GM18508 (cell line): Measurements from ENCODE around the gene PRKCH.
A peak's percentile ranks its signal among the peaks of the same experiment; 100 is the strongest.

Source experiments
- ATAC-seq: cut with Tn5 transposase; IDR thresholded peaks from one replicate; pipeline ENCODE4 v1.9.1; 2021; ENCODE audit warnings: moderate number of reproducible peaks; ENCODE audit not compliant: insufficient read depth, unreplicated experiment

The PRKCH gene

DNA sequence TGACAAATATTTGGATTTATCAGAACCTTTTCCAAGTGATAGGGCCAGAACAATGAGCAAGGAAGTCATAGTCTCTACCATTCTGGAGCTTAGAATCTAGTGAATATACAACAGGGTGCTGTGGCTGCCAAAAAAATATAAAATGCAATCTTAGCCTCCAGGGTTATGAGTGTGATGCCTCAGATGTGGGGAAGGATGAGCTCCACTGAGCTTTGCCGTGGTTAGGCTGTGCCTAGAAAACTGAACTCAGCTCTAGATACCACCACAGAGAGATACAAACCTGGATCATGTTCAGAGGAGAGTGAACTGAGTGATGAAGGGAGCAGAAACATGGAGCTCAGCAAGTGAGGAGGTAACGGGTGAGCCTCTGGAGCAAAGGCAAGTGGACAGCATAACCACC, 235.9 kb downstream of the PRKCH start:
- no peak for ATAC-seq

DNA sequence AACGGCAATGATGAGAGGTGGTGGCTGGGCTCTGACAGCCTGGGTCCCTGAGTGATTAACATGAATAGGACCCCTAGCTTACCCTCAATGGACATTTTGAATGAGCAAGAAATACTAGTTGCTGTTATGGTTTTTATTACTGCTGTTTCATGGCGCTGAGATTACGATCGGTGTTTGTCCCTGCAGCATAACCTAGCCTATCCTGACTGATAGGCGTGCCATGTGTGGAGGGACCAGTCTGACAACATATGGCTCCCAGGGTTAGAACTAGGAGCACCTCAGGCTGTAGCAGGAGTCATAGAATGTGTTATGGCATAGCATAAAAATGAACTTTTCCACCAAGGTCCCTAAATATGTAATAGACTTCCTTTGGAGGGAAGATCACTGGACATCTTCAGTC, 236.5 kb downstream of the PRKCH start:
- ATAC-seq = no peak

DNA sequence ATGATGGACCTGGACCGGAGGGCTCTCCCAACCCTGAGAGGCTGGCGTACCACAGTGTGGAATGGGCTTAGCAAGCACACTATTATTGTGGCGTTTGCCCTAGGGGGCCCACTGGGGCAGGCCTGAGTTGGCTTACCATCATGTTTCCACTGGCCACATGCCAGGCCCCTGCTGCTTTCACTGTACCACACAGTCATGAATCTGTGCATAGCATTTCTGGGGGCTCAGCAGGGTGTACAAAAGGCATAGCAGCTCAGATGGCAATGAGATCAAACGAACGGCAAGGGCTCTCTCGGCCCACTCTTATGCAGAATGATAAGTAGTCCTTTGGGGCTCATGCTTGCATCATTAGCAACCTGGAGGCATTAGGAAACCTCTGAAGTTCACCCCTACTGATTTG, 236.9 kb downstream of the PRKCH start:
- no peak for ATAC-seq

DNA sequence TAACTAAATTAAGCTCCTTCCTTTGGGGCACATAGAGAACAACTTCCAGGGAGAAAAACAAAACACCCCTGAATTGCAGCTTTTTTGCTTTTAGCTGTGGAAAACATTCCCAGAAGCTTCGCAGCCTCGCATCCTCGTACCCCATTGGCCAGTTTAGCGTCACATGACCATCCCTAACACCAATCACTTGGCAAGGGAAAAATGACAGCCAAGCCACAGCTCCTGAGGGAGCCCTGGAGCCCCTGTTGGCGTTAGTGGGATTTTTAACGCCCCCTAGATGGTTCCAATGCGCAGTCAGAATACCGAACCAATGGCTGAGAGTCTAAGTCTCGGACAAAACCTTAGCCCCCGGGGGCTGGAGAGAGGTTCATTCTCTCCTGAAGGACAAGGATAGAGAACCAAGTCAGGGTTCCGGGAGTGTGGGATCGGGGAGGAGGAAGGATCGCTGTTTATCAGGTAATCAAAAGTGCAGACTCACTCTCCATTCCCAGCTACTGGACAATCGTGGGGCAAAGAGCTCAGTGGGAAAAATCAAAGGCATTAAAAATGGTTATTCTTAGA, 238.3 kb downstream of the PRKCH start:
- no peak for ATAC-seq

DNA sequence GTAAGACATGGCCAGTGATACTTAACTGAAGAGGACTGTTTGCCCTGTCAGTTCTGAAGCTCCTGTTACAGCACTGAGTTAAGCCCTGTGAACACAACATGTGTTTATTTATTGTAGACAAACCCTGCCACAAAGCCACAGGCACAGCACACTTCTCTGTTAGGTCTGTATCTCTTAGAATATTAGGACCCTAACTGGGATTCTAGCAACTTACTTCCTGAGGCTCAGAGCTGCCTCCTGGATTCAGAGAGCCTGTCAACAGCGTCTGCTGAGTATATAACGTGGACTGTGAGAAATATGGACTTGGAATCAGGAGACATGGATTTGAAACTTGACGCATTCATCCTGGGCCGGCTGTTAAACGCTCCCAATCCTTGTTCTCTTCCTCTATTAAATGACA, 238.9 kb downstream of the PRKCH start:
- no peak for ATAC-seq

DNA sequence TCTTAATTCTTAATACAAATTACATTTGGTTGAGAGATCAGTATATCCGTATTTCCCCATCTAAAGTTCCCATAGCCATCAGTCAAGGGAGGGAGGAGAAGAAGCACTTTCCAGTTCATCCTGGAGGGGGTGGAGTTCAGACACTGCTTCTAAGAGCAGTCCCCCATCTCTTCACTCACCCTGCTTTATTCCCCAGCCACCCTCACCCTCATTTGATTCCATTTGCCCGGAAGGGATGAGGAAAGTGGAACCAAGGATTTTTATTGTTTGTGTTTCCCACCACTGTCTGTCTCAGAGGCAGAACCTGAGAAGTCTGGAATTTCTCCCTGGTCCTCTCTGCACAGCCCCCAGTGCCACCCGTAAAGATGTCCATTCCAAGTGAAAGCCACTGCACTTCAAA, 239.7 kb downstream of the PRKCH start:
- ATAC-seq = no peak

DNA sequence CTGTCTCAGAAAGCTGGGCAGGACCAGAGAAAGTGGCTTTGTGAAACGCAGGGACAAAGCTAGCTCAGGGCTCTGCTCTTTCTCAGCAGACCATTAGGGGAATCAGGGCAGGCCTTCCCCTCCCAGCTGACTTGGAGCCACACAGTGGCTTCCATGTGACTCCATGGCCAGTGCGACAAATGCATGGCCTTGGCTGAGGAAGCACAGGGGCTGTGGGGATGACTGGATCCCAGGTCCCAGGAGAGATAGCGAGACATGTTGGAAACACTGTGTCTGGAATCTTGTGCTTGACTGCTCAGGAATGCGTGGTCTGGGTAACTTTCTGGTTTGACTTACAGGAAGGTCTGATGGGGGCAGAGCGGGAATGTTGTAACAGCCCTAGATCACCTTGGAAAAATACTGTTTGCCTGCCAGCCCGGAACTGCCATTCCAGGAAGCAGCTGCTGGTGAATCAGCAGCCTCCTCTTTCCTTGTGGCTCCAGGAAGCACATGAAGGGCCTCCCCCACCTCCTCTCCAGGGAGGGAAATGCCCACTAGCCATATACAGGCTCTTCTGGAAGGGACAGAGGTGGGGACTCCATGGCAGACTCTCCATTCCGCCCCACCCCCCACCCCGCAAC, 240.4 kb downstream of the PRKCH start:
- ATAC-seq = no peak

DNA sequence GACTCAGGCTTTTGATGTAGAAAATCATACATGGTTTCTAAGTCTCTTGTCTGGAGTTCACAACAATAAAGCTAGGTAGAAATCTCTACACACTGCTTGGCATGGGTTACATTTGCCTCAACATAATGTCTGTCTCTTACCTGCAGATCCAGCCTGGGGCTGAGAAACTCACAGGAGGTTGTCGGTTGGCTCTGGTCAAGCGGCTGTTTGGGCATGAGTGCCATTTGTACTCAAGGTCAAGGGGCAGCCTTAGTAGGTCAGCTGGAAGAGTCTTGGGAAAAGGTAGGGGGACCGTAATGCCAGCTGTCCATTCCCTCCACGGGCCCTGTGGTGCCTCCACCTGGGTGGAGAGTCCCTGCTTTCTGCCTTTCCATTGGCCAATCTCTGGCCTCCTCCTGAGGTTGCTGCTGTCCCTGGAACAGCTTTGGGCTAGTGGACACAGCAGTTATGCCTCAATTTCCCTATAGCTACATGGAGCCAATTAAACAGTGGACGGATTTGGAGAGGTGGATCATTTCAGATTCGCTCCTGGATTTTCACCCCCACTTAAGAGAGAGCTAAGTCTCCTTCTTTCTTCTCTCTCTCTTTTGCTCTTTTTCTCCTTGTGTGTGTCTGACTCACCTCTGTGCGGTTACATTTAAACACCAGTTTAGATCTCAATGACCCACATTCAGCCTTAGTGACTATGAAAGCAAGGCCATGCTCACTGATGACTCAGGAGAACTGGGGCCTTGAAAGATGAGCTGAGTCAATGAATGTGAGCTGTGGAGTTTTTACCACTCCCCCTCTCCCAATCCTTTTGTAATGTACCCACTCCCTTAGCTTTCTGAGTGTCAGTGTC, 241.2 kb downstream of the PRKCH start:
- no peak for ATAC-seq

DNA sequence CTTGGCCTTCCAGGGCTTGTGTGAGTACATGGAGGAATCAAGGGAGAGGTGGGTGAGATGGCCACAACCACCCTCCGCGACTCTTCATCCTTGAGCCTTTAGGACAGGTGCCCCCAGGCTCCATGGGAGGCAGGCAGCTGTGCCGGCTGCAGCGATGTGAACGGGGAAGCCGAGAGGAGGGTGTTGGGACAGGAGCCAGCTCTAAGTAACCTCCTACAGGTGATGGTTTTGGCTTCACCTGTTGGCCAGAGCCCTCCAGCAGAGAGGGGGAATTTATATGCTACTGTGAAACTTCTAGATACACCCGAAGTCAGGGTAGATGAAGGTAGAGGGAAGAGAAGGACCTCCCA, 241.8 kb downstream of the PRKCH start:
- no peak for ATAC-seq

DNA sequence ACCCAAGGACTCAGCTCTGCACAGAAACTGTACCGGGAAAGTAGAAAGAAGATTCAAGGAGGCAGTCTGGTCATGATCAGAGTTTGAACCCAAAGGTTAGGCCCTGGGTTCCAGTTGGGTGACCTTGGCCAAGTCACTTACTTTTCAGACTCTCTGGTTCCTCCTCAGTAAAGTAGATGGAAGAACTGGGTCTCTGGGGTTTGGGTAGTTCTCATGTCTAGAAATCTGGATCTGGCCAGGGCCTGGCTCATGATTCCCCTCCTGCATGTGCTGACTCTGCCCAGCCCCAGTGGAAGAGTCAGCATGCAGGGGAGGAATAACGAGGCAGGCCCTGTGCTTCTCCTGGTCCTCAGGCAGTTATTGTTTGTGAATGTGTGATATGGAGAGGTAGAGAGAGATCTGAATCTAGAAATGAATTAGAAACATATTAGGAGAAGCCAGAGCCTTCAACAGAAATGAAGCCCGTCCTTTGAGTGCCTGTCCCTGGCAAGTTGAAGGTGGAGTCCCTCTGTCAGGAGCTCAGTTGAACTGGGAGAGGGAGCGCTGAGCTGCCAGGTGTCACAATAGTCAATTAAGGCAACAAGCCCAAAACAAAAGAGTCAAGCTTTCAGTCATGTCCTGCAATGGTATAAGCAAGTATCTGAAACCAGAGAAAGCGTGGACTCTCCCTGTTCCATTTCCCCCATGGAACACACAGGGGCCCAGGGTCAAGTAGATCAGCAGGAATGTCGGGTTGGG, 242.7 kb downstream of the PRKCH start:
- ATAC-seq = no peak

DNA sequence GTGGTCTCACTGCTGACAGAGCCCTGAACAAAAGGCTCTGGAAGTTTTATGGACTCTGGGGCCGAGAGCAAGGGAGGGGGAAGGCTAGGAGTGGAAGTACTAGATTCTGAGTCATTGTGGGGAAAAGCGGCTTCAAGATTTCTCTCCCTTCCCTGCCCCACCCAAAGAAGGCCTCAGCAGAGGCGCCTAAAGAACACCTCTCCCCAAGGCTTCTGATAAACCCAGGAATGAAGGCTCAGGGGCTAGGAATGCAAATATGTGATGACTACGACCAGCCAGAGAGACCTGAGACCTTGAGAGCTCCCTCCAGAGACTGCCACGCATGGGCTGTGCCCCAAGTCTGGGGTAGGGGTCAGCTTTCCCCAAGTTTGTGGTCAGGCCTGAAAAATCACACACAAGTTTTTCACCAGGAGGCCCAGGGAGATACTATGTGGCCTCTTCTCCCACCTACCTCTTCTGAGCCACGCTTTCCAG, 243.3 kb downstream of the PRKCH start:
- no peak for ATAC-seq

DNA sequence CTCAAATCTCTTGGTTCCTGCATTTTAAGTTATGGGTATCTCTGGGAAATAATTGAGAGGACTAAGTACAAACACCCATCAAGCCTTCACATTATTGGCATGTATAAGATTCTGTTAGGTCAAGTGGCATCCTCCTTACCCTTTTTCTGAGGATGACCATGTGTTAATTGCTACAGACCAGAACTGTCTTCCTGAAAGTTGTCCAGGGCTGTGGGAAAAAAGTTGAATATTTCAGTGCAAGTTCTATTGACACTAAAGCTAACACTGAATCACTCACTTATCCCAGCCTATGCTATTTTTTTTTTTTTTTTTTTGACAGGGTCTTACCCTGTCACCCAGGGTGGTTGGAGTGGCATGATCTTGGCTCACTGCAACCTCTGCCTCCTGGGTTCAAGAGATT, 243.8 kb downstream of the PRKCH start:
- no peak for ATAC-seq

DNA sequence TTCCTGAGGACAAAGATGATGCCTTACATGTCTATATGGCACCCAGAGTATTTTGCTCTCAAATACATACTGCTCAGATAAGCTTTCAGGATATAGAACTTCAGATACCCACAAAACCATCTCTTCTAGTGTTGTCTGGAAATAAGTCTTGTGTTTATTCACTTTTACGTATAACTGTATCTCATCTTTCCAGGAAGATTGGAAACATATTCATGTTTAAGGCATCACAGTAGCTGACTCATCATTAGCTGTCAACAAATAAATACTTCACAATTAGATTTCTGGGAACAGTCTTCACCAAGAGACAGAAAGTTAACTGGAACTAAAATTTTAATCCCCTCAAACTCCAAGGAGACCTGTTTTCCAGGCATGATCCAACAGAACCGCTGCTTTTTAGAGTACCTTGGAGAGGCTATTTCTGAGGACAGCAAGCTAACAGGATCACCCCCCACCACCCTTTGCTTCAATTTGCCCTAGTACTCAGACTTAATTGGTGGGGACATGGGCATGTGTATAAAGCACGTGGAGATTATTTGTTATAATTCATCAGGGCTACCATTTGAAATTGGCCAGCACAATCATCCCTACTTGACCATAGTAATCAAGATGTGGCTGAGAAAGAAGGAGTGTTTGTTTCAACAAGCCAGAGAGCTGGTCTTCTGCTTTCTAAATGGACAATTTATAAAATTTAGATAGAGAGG, 244.6 kb downstream of the PRKCH start:
- ATAC-seq = no peak

DNA sequence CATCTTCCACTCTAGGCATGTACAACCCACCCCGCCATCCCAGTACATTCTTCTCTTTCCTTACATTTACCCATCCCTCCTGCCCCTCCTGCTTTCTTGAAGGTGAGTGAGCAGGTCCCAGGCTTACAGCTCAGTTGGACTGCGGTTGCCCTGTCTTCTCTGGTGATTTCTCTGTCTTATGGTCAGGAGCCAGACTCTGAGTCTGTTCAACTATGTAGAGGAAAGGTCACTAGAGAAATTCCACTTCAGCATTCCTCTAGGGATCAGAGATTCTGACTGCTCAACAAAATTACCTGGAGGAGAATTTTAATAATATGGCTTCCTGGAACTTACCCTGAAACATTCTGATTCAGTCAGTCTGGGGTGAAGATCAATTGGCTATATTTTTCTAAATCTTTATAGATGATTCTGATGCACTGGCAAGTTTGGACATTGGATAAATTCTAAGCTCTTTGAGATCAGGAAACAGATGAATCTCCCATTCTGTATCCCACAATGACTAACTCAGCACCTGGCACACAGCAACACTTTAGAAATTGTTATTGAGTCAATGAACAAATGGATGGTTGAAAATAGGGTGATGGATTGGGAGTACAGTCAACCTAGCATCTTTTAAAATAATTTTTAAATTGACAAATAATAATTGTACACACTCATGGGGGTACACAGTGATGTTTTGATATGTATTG, 245.3 kb downstream of the PRKCH start:
- ATAC-seq = no peak

DNA sequence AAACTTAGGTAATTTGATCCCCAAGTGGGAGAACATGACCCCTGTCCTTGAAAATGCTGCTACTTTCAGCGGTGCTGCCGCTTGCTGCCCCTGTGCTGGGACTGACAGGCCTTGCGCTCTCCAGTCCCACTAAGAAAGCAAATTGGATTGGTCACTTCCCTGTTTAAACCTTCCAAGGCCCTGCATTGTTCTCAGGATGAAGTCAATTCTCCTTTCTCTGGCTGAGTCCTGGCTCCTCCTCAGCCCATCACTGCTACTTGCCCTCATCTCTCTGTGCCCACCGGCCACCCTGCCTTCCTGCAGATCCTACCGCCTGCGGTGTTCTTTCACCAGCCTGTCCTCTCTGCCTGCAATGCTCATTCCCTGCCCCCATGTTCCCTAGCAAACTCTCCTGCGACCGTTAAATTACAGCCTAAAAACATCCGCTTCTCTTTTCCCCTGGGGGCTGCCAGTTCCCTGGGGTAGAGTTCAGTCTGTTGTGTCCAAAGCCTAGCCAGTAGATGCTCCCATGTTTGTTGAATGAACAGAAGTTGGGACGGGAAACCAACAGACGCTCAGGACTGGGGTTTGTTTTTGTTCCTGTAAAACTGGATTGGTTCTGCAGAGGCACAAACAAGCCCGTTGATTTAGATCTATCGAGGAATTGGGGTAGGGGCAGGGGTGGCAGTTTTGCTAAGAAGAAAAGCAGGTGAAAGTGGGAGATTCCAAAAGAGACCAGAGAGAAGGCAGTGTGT, 246.6 kb downstream of the PRKCH start:
- peak; percentile 6 for ATAC-seq

DNA sequence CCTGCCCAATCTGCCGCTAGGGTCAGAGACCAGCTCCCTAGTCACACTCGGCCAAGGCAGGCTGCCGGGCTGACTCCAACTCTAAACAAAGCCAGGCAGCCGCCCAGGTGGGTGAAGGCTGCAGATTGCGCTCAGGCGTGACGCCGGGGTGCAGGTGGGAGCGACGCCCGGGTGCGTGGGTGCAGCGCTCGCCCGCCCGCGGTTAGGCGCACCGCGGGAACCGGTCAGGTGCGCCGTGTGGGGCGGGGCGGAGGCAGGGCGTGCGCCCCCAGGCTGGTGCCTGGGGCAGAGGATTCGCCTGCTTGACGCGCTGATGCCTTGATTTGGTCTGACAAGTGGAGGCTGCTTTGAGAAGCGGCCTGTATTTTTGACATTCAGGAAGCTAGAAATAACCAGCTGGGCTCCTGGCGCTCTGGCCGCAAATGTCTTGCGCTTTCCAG, 247.2 kb downstream of the PRKCH start:
- ATAC-seq = peak; percentile 60

DNA sequence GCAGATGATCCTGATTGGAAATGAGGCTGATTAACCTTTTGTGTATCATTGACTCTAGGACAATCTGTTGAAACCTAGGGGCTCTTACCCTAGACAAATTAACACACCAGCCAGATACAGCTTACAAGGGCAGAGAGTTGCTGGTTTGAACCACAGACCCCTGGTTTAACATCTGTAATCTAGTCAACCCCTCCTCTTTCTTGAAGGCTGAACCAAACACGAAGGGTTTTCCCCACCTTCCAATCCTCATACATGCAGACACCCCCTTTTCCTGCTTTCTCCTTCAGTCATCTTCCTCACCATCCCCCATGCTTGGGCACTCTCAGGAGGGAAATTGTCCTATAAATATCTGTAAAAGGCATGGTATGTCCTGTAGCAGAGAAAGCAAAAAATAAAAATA, 247.9 kb downstream of the PRKCH start:
- no peak for ATAC-seq

DNA sequence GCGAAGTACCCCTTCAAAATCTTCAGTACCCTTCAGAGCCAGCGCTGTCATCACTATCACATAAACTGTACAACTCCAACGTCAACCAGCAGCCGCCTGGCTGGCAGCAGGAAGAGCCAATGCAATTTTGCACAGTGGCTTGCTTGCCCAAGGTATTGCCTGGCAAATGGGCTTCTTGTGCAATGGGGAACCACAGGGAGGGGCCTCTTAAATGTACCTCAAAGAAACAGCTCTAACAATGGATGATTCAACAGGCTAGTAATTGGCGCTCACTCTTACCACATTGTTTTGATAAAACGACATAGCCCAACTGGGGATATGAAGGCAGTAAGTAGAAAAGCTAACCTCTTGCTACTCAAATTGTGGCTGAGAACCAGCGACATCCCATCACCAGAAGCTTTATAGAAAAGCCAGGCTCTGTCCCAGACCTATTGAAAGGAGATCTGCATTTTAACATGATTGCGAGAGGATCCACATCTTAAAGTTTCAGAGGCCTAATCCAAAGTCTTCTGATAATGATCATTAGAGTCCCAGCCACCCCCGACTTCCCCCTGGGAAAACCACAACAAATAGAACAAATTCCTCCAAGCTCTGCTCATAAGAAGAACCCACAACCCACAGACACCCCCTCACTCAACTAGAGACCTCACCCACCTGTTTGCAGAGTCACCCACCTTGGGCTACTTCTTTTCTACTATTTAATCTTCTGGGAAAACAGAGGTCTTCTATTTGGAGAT, 248.6 kb downstream of the PRKCH start:
- no peak for ATAC-seq
